ENCODE results near the gene WNT5B.

DNA sequence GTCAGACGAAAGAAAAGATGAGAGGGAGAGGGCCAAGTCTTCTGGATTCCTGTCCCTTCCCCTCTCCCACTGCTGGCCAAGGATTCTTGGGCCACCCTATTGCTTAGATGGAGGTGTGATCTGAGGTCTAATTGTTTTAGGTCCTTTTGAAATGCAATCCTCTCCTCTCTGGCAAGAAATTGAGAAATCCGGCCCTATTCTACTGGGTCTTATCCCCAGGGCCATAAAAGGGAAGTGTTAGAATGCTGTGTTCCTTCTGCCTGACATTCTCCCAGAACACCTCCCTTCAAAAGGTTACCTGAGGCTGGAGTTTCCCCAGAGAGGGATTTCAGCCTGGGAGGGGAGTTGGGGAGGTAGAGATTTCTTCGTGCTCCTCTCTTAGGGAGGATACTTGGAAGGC lies 4.4 kb downstream of the WNT5B start:
- TF ChIP-seq, protein P1, sequence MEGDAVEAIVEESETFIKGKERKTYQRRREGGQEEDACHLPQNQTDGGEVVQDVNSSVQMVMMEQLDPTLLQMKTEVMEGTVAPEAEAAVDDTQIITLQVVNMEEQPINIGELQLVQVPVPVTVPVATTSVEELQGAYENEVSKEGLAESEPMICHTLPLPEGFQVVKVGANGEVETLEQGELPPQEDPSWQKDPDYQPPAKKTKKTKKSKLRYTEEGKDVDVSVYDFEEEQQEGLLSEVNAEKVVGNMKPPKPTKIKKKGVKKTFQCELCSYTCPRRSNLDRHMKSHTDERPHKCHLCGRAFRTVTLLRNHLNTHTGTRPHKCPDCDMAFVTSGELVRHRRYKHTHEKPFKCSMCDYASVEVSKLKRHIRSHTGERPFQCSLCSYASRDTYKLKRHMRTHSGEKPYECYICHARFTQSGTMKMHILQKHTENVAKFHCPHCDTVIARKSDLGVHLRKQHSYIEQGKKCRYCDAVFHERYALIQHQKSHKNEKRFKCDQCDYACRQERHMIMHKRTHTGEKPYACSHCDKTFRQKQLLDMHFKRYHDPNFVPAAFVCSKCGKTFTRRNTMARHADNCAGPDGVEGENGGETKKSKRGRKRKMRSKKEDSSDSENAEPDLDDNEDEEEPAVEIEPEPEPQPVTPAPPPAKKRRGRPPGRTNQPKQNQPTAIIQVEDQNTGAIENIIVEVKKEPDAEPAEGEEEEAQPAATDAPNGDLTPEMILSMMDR (conservative IDR thresholded peaks at IDR 0.05), result no peak
- TF ChIP-seq EZH2 (IDR thresholded peaks at IDR 0.05; ENCODE audit: low read depth), result no peak
